Liver (tissue), 9 donors: Measurements from ENCODE around the gene NRG3. TPM values are rescaled to one million over a fixed set of nuclear protein-coding genes. Genes with fewer than 3 reads are reported as not detected.

Experiments
- DNase-seq: peaks from one replicate; pipeline ENCODE4 v3.0.0-alpha.2; 2017; ENCODE audit warnings: low spot score
- H3K27ac ChIP-seq, 2 donors: one replicate each; pipeline ENCODE4 v1.7.0; 2013; ENCODE audit warnings: inconsistent platforms in 2 of 2, low read length in 2 of 2, control low read depth in 1 of 2, low read depth in 1 of 2, mild to moderate bottlenecking in 1 of 2
- H3K27me3 ChIP-seq, 4 donors: one replicate each; pipeline versions ENCODE4 v1.6.1 to v1.7.0; 2013; ENCODE audit warnings: low read length in 3 of 4, inconsistent platforms in 1 of 4, mild to moderate bottlenecking in 1 of 4, moderate library complexity in 1 of 4; ENCODE audit not compliant: control insufficient read depth in 4 of 4, insufficient read depth in 4 of 4
- H3K36me3 ChIP-seq, 4 donors: one replicate each; pipeline versions ENCODE4 v1.6.1 to v1.7.0; 2013; ENCODE audit warnings: low read length in 3 of 4, mild to moderate bottlenecking in 3 of 4, low read depth in 1 of 4, moderate library complexity in 1 of 4; ENCODE audit not compliant: control insufficient read depth in 4 of 4, insufficient read depth in 3 of 4
- H3K4me1 ChIP-seq, 4 donors: one replicate each; pipeline versions ENCODE4 v1.6.1 to v1.7.0; 2013; ENCODE audit warnings: low read length in 3 of 4, mild to moderate bottlenecking in 3 of 4, moderate library complexity in 1 of 4; ENCODE audit not compliant: control insufficient read depth in 4 of 4, insufficient read depth in 4 of 4
- H3K4me3 ChIP-seq, 3 donors: one replicate each; pipeline versions ENCODE4 v1.6.1 to v1.7.0; 2013; ENCODE audit warnings: low read length in 3 of 3, control low read depth in 1 of 3, low read depth in 1 of 3, mild to moderate bottlenecking in 1 of 3
- H3K9ac ChIP-seq, 2 donors: one replicate each; pipeline ENCODE4 v1.7.0; 2013; ENCODE audit warnings: low read length in 2 of 2, mild to moderate bottlenecking in 2 of 2, moderate library complexity in 2 of 2, control low read depth in 1 of 2, low read depth in 1 of 2
- H3K9me3 ChIP-seq, 4 donors: one replicate each; pipeline versions ENCODE4 v1.6.1 to v1.7.0; 2013; ENCODE audit warnings: low read length in 3 of 4; ENCODE audit not compliant: control insufficient read depth in 4 of 4
- CTCF ChIP-seq: fragments of 150-350 bp; IDR thresholded peaks from 2 replicates; pipeline ENCODE4 v1.5.1; 2017; ENCODE audit warnings: improper control_type of control experiment, low read depth, low read length; ENCODE audit not compliant: missing input control
- EGR1 ChIP-seq, 2 donors: IDR thresholded peaks; 2 replicates each; pipeline ENCODE4 v1.6.1; 2016 to 2018; ENCODE audit warnings: antibody characterized with exemption in 2 of 2, low read depth in 2 of 2
- FOXA1 ChIP-seq: IDR thresholded peaks from 2 replicates; pipeline ENCODE4 v1.6.1; 2016; ENCODE audit warnings: antibody characterized with exemption
- FOXA2 ChIP-seq: IDR thresholded peaks from 2 replicates; pipeline ENCODE4 v1.6.1; 2016; ENCODE audit warnings: antibody characterized with exemption
- GABPA ChIP-seq, 2 donors: IDR thresholded peaks in 1 of 2; conservative IDR thresholded peaks in 1 of 2; 2 replicates each; pipeline ENCODE4 v1.6.1; 2016; ENCODE audit warnings: antibody characterized with exemption in 2 of 2, mild to moderate bottlenecking in 1 of 2, moderate library complexity in 1 of 2
- HNF4A ChIP-seq, 2 donors: conservative IDR thresholded peaks; 2 replicates each; pipeline ENCODE4 v1.6.1; 2016; ENCODE audit warnings: antibody characterized with exemption in 2 of 2, mild to moderate bottlenecking in 2 of 2
- MAX ChIP-seq: IDR thresholded peaks from 2 replicates; pipeline ENCODE4 v1.6.1; 2016; ENCODE audit warnings: antibody characterized with exemption
- NR2F2 ChIP-seq: IDR thresholded peaks from 2 replicates; pipeline ENCODE4 v1.6.1; 2016; ENCODE audit warnings: antibody characterized with exemption
- RAD21 ChIP-seq, 2 donors: IDR thresholded peaks; 2 replicates each; pipeline ENCODE4 v1.6.1; 2016; ENCODE audit warnings: antibody characterized with exemption in 2 of 2, mild to moderate bottlenecking in 2 of 2
- RXRA ChIP-seq, 2 donors: IDR thresholded peaks; 2 replicates each; pipeline ENCODE4 v1.6.1; 2017 to 2018; ENCODE audit warnings: antibody characterized with exemption in 2 of 2, mild to moderate bottlenecking in 1 of 2
- SP1 ChIP-seq: IDR thresholded peaks from 2 replicates; pipeline ENCODE4 v1.6.1; 2018; ENCODE audit warnings: antibody characterized with exemption, mild to moderate bottlenecking
- TAF1 ChIP-seq: conservative IDR thresholded peaks from 2 replicates; pipeline ENCODE4 v1.6.1; 2016; ENCODE audit warnings: antibody characterized with exemption, mild to moderate bottlenecking
- YY1 ChIP-seq: IDR thresholded peaks from 2 replicates; pipeline ENCODE4 v1.6.1; 2016; ENCODE audit warnings: antibody characterized with exemption, mild to moderate bottlenecking
- ZBTB33 ChIP-seq: IDR thresholded peaks from 2 replicates; pipeline ENCODE4 v1.6.1; 2016; ENCODE audit warnings: antibody characterized with exemption
- WGBS: extraction: QIAGEN DNeasy Blood & Tissue Kit; methylation state at CpG from one replicate; pipeline ENCODE4 v1.1.7; 2013; 5-methylcytosine and 5-hydroxymethylcytosine counted together
- polyA plus RNA-seq, 2 donors: library from polyadenylated mRNA; stranded (reverse) in 1 of 2; unstranded in 1 of 2; fragments of 200-250 nt in 1 of 2; fragments of >200 nt in 1 of 2; fragmentation: Nextera tagmentation in 1 of 2; extraction: Ambion mirVana in 1 of 2; gene quantifications; one replicate each; pipeline versions ENCODE4 v1.2.1 to v1.2.3, GENCODE V29; 2013 to 2015
- total RNA-seq, 2 donors: library from RNA; depleted of rRNA; stranded (reverse); fragments of >200 nt; gene quantifications; one replicate each; pipeline ENCODE4 v1.2.3, GENCODE V29; 2014
- TF ChIP-seq, protein P1 (sequence below): IDR thresholded peaks from 2 replicates; pipeline ENCODE4 v1.6.1; 2016; ENCODE audit warnings: antibody characterized with exemption, mild to moderate bottlenecking
- donor health status: healthy.
- donor health status: healthy.
- donor health status: healthy.
- donor health status: healthy.
- donor health status: healthy.

The NRG3 gene
- total and polyA plus RNA-seq, 4 donors: 0.24 to 3.7 (median 0.38) TPM

DNA sequence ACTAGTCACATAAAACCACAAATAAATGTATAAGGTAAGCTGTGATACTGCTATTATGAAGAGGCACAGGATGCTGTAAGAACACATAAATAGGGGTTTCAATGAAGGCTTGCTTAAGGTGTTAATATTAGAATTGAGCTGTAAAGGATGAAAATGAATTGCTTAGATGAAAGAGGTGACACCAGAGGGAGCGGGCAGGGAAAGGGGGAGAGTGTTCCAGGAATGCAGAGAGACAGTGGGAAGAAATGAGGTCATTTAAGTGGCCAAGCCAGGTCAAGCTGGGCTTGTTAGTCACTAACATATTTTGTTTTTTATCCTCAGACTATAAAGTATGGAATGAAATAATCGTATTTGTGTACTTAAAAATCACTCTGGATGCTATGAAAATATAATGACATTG, 193.5 kb downstream of the NRG3 start:
- no peak for DNase-seq
- no peaks in the 10 kb centered on the region for H3K36me3 ChIP-seq
- no peaks in the 10 kb centered on the region for H3K9me3 ChIP-seq
- TF ChIP-seq CTCF: no peak
- no peak for TF ChIP-seq EGR1 (IDR thresholded peaks at IDR 0.05; ENCODE audit: low read depth in 2 of 2)
- no peak for TF ChIP-seq RAD21 (IDR thresholded peaks at IDR 0.05)
- TF ChIP-seq FOXA1: no peak
- TF ChIP-seq TAF1: no peak
- no peak for TF ChIP-seq NR2F2
- TF ChIP-seq RXRA (IDR thresholded peaks at IDR 0.05): no peak
- TF ChIP-seq ZBTB33: no peak
- TF ChIP-seq GABPA (IDR thresholded peaks at IDR 0.05 in 1 of 2, conservative IDR thresholded peaks at IDR 0.05 in 1 of 2): no peak
- TF ChIP-seq SP1: no peak
- no peak for TF ChIP-seq YY1
- no peak for TF ChIP-seq FOXA2
- TF ChIP-seq HNF4A (conservative IDR thresholded peaks at IDR 0.05): no peak
- TF ChIP-seq, protein P1, sequence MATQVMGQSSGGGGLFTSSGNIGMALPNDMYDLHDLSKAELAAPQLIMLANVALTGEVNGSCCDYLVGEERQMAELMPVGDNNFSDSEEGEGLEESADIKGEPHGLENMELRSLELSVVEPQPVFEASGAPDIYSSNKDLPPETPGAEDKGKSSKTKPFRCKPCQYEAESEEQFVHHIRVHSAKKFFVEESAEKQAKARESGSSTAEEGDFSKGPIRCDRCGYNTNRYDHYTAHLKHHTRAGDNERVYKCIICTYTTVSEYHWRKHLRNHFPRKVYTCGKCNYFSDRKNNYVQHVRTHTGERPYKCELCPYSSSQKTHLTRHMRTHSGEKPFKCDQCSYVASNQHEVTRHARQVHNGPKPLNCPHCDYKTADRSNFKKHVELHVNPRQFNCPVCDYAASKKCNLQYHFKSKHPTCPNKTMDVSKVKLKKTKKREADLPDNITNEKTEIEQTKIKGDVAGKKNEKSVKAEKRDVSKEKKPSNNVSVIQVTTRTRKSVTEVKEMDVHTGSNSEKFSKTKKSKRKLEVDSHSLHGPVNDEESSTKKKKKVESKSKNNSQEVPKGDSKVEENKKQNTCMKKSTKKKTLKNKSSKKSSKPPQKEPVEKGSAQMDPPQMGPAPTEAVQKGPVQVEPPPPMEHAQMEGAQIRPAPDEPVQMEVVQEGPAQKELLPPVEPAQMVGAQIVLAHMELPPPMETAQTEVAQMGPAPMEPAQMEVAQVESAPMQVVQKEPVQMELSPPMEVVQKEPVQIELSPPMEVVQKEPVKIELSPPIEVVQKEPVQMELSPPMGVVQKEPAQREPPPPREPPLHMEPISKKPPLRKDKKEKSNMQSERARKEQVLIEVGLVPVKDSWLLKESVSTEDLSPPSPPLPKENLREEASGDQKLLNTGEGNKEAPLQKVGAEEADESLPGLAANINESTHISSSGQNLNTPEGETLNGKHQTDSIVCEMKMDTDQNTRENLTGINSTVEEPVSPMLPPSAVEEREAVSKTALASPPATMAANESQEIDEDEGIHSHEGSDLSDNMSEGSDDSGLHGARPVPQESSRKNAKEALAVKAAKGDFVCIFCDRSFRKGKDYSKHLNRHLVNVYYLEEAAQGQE: no peak
- no peak for TF ChIP-seq MAX
- H3K4me3 ChIP-seq: no peak overlapping the region
- H3K27ac ChIP-seq: no peak overlapping the region
- H3K27me3 ChIP-seq: no peaks in the 10 kb centered on the region
- 75% methylated on average over 2 of the region's 2 CpGs for whole genome bisulfite sequencing
- H3K4me1 ChIP-seq: no peaks in the 10 kb centered on the region
- no peak overlapping the region for H3K9ac ChIP-seq

- TF ChIP-seq NR2F2: no peak
- TF ChIP-seq MAX: no peak
- no peak for TF ChIP-seq YY1
- no peak for TF ChIP-seq EGR1 (IDR thresholded peaks at IDR 0.05; ENCODE audit: low read depth in 2 of 2)
- TF ChIP-seq RXRA (IDR thresholded peaks at IDR 0.05): no peak
- DNase-seq: no peak
- Histone ChIP-seq H3K4me3 (no peak overlapping the region), H3K36me3 (no peaks in the 10 kb centered on the region), H3K27ac (no peak overlapping the region), H3K4me1 (no peaks in the 10 kb centered on the region), H3K27me3 (no peaks in the 10 kb centered on the region), H3K9me3 (no peaks in the 10 kb centered on the region), H3K9ac (no peak overlapping the region)
- WGBS: 78% methylated on average over 2 of the region's 2 CpGs
Measured at GRCh38 chr10:82071231-82071630, 196.2 kb downstream of the NRG3 start.
